ENCODE data around the gene PPP1R3A.
"Not testable (repeated sequence)": the region's sequence is repeated elsewhere in the genome, so short reads cannot be mapped to it uniquely, and the experiment has no call there.

The PPP1R3A gene

GRCh38 chr7:113918946-113919345 is at the start of gene PPP1R3A:
Gene PPP1R3A (minus strand): TSS chr7:113919009. CDS start chr7:113918996, 13 bp downstream.
- no peak for DNase-seq (ENCODE audit: low read depth)

- no peak for DNase-seq (ENCODE audit: low read depth)
Measured at GRCh38 chr7:113963356-113963755, 44.5 kb upstream of the PPP1R3A start.

GRCh38 chr7:113959910-113960309 is 41.1 kb upstream of the PPP1R3A start:
- DNase-seq (ENCODE audit: low read depth), result no peak

- no peak for DNase-seq (ENCODE audit: low read depth)
Measured at GRCh38 chr7:113955157-113955556, 36.3 kb upstream of the PPP1R3A start.

- no peak for DNase-seq (ENCODE audit: low read depth)
Measured at GRCh38 chr7:113953553-113953952, 34.7 kb upstream of the PPP1R3A start.

GRCh38 chr7:113945018-113945938 is 26.5 kb upstream of the PPP1R3A start:
- DNase-seq (ENCODE audit: low read depth), result no peak

GRCh38 chr7:113936982-113937381 is 18.2 kb upstream of the PPP1R3A start:
- DNase-seq (ENCODE audit: low read depth), result no peak

- DNase-seq (ENCODE audit: low read depth), result no peak
Measured at GRCh38 chr7:113936535-113936934, 17.7 kb upstream of the PPP1R3A start.

- not testable (repeated sequence) for DNase-seq (ENCODE audit: low read depth)
Measured at GRCh38 chr7:113929389-113929788, 10.6 kb upstream of the PPP1R3A start.

GRCh38 chr7:113928112-113928511 is 9.3 kb upstream of the PPP1R3A start:
- DNase-seq (ENCODE audit: low read depth), result no peak

GRCh38 chr7:113922049-113922448 is 3.2 kb upstream of the PPP1R3A start:
- no peak for DNase-seq (ENCODE audit: low read depth)

- DNase-seq (ENCODE audit: low read depth), result no peak
Measured at GRCh38 chr7:113921363-113921762, 2.6 kb upstream of the PPP1R3A start.

GRCh38 chr7:113917840-113918239 is 969 bp downstream of the PPP1R3A start:
- DNase-seq (ENCODE audit: low read depth), result no peak

GRCh38 chr7:113915956-113916355 is 2.9 kb downstream of the PPP1R3A start:
- no peak for DNase-seq (ENCODE audit: low read depth)

- DNase-seq (ENCODE audit: low read depth), result no peak
Measured at GRCh38 chr7:113912876-113913275, 5.9 kb downstream of the PPP1R3A start.

- no peak for DNase-seq (ENCODE audit: low read depth)
Measured at GRCh38 chr7:113907617-113908016, 11.2 kb downstream of the PPP1R3A start.

GRCh38 chr7:113904521-113904920 is 14.3 kb downstream of the PPP1R3A start:
- DNase-seq (ENCODE audit: low read depth), result no peak

- DNase-seq (ENCODE audit: low read depth), result no peak
Measured at GRCh38 chr7:113892818-113893217, 26.0 kb downstream of the PPP1R3A start.

GRCh38 chr7:113891828-113892227 is 27.0 kb downstream of the PPP1R3A start:
- DNase-seq (ENCODE audit: low read depth), result peak; percentile 37

GRCh38 chr7:113891031-113891350 is 27.8 kb downstream of the PPP1R3A start:
- no peak for DNase-seq (ENCODE audit: low read depth)

- DNase-seq (ENCODE audit: low read depth), result no peak
Measured at GRCh38 chr7:113890331-113891030, 28.3 kb downstream of the PPP1R3A start.

GRCh38 chr7:113883096-113883495 is 35.7 kb downstream of the PPP1R3A start:
- DNase-seq (ENCODE audit: low read depth), result no peak

- no peak for DNase-seq (ENCODE audit: low read depth)
Measured at GRCh38 chr7:113880559-113880958, 38.2 kb downstream of the PPP1R3A start.
